Endothelial cell of hepatic sinusoid (primary cell): ENCODE measurements around the gene WFS1.

Experiments
- in situ Hi-C: cut with HindIII; loops from 2 replicates; pipeline ENCODE4 v1.10.0; 2017; ENCODE audit warnings: low sequenced_read_pairs

WFS1 gene

DNA sequence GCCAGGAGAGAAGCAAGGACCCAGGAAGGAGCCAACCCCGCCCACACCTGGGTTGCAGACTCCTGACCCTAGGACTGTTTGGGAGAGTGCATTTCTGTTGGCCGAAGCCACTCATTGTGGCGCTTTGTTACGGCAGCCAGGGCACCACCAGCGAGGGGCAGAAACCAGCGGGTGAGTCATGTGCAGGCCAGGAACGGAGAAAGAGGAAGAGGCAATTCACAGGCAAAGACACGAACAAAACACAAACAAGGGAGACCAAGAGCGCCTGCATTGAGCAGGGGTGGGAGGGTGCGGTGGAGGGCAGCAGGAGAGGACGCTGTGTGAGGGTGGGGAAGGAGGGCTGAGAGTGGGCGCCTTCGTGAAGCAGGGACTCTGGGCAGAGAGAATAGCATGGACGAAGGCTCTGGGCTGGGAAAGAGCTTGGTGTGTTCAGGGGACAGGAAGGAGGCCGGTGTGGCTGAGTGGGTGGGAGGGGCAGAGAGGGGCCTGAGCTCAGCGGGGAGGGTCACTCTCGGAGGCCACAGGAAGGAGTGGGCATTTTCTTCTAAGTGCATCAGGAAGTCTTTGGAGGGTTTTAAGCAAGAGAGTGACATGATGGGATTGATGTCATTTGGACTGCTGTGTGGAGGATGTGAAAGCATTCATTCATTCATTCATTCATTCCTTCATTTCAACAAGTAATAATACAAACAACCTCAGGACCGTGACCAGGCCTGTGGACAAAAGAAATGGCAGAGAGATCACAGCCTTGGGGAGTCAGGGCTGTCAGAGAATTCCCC lies 12.2 kb upstream of the WFS1 start:
- in situ Hi-C loops = no loop called here

GRCh38 chr4:6258026-6258360 lies 11.7 kb upstream of the WFS1 start:
- in situ Hi-C loops = no loop called here

GRCh38 chr4:6258741-6259140 lies 10.9 kb upstream of the WFS1 start:
- in situ Hi-C loops = no loop called here

- in situ Hi-C loops = loop anchor here (5.0 kb wide), 1 partner anchor 48 kb away; no protein-coding TSS in a partner anchor
Measured at GRCh38 chr4:6259886-6260285, 9.8 kb upstream of the WFS1 start.

DNA sequence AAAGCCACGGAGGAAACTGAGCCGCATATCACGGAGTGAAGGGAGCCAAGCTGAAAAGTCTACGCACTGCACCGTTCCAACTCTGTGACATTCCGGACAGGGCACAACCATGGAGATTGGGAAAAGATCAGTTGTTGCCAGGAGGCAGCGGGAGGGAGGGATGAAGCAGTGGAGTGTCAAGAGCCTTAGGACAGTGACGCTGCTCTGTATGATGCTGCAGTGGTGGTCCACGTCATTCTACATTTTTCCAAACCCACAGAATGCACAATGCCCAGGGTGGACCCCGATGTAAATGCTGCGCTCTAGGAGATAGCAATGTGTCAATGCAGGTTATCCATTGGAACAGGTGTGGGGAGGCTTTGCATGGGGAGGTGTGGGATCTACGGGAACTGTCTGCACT lies 7.5 kb upstream of the WFS1 start:
- in situ Hi-C loops = loop anchor here (5.0 kb wide), 1 partner anchor 50 kb away; no protein-coding TSS in a partner anchor

GRCh38 chr4:6262847-6263487 lies 6.7 kb upstream of the WFS1 start:
- in situ Hi-C loops = loop anchor here (5.0 kb wide), 1 partner anchor 51 kb away; no protein-coding TSS in a partner anchor

- in situ Hi-C loops = loop anchor here (5.0 kb wide), 1 partner anchor 51 kb away; no protein-coding TSS in a partner anchor
Measured at GRCh38 chr4:6263526-6264224, 6.0 kb upstream of the WFS1 start.

- in situ Hi-C loops = loop anchor here (5.0 kb wide), 1 partner anchor 52 kb away; no protein-coding TSS in a partner anchor
Measured at GRCh38 chr4:6264225-6264540, 5.5 kb upstream of the WFS1 start.

DNA sequence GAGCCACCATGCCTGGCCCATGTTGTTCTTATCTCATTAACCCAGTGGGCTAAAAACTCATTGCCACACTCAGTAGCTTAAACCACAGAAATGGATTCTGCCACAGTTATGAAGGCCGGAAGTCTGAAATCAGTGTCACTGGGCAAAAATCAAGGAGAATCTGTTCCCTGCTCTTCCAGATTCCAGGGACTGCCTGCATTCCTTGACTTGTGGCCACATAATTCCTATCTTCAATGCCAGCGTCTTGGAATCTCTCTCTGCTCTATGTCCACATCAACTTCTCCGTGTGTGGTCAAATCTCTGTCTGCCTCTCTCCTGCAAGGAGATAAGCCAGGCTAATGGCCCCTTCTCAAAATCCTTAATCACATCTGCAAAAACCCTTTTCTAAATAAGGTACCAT lies 4.1 kb upstream of the WFS1 start:
- in situ Hi-C loops = no loop called here

GRCh38 chr4:6267573-6267972 lies 2.1 kb upstream of the WFS1 start:
- in situ Hi-C loops = no loop called here

DNA sequence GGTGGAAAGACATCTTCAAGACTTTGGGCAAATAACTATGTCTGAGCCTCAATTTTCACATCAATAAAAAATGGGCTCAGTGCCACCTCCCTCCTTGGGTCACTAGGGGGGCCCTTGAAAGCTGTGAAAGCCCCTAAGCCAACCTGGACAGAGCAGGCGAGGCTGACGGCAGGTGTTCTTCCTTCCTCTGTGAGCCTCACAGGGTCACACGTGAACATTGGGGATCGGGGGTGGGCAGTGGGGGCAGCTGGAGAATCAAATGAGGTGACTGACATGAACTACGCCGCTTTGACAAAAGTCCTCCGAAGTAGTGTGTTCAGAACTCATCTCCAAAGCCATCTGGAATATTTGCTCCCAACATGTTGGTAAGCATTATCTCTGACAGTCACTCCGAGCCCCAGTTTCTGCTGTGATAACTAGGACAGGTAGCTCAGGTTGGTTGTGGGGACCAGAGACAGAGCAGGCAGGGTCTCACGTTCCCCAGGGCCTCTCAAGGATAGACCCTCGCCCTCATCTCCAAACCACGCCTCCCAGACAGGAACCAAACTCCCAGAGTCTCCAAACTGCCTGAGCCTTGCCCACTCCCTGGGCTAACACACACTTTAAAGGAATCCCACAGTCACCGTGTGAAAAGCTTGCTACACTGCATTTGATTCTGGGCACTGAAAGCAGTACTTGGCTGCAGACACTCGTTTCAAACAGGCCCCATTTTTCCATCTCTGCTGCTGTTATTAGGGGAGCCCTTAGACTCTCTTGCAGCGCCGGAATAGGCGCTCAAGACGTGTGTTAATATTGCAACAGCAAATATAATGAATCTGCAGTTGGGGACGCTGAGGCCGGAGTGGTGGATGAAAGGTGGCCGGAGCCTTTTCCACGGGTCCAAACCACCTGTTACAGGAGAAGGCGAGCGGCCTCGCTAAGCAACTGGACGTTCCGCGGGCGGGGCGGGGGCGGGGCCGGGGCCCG lies 717 bp upstream of the WFS1 start:
- in situ Hi-C loops = no loop called here

DNA sequence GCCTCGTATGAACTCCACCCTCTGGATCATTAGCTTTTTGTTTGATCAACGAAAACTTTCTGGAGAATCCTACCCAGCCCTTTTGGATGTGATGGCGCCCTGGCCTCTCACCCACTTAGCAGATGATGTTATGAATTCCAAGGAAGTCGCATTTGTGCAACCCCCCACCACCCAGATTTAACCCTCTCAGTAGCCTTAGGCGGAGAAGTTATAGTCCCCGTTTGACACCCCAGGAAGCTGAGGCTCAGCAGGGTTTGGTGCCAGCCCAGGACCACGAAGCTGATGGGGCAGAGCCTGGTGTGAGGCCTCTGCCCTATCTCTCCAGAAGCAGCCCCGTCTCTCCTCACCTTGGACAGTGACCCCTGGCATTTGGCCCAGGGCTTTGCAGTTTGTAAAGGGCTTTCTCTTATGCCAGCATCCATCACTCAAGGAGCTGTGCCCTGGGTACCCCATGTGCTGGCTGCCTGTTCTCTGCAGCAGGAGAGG lies 1.0 kb downstream of the WFS1 start:
- in situ Hi-C loops = no loop called here

DNA sequence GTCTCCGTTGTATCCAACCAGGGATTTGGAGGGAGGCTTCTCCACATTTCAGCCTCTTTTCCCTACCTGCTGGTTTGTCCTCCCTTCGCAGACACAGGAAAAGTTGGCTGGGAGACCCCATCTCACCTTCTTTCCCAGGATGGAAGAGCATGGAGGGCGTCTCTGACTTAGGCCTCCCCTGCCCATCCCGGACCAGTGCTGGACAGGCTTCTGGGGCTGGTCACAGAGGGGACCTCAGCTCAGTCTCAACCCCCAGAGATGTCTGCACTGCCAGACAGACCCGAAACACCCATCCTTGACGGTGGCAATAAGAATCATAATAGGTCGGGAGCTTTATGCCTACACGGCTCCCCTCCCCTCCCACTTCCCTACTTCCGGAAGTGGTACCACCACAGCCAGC lies 1.6 kb downstream of the WFS1 start:
- in situ Hi-C loops = no loop called here

DNA sequence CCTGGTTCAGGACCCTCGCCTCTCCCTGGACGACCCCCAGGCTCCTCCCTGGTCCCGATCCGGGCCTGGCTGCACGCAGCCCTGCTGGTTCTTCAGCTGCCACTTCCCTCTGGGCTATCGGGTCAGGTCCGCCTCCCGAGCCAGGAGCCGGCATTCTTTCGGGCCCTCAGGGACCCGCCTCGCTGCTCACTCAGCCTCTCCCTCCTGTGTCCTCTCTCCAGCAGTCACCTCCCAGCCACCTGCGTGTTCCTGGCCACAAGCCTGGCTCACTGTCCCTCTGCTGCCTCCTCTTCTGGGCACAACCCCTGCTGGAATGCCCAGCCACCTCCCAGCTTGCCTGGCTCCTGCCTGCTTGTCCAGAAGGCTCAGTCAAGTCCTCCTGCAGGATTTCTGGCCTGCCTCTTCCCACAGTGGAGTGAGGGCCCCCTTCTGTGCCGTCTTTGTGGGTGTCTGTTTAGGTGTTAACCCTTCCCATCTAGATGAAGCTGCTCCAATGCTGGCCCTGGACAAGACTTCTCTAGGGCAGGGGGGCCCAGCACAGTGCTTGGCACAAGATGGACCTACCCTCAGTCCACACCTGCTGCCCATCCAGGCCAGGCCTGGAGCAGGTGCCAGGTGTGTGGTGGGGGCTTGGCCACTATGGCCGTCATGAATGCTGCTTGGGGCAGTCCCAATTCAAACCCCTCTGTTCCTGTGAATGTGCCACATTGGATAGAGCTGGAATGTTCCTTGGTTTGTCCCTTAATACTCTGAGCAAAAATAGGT lies 2.2 kb downstream of the WFS1 start:
- in situ Hi-C loops = no loop called here

DNA sequence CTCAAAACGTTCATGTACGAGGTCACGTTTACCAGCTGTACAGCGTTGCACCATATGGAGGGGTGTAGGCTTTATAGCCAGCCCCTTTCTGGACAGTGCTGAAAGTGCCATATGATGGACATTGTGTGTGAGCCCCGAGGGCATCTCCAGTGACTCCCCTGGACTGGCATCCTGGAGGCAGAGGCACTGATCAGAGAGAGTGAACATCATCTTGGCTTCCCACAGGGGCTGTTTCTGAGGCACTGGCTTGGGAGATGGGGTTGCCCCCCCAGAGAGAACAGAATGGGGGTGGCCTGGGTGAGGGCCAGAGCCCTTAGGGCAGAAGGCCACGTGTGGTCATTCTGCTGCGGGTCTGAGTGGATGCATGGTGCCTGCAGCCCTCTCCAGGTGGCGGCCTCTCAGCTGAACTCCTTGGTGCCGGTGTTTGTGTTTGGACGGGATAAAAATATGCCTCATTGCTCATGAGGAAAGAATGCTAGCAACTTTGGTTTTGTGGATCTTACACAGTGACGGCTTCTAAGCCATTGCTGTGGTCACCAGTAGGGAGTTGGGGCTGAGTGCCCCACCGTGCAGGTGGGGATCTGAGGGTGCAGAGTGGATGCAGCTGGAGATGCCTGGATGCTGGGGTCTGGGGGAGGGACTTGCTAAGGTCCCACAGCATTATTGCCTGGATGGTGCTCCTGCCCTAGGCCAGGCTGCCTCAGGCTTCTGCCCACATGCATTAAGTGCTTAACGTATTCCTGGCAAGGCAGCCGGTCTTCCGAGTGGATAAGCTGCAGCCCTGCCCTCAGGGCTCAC lies 3.4 kb downstream of the WFS1 start:
- in situ Hi-C loops = no loop called here

DNA sequence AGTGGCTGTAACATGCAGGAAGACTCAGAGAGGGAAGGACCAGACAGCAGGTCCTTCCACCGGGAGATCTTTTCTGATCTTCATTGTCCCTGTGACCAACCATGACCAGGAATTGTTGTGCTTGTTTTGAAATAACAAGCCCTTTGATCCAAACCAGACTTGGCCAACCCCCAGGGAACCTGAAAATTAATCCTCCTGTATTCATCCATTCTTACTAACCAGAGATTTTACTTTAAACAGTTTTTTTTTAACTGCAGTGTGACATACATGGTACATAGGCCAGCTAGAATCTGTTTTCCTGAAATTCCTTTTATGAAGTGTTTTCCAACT lies 4.0 kb downstream of the WFS1 start:
- in situ Hi-C loops = no loop called here

- in situ Hi-C loops = no loop called here
Measured at GRCh38 chr4:6275351-6275750, 5.7 kb downstream of the WFS1 start.

- in situ Hi-C loops = no loop called here
Measured at GRCh38 chr4:6275898-6276806, 6.5 kb downstream of the WFS1 start.
